Measurements from ENCODE around the gene SLC12A4.

GRCh38 chr16:67959536-67960329 is 8.7 kb downstream of the SLC12A4 start:
- TF ChIP-seq ZHX1 (CRISPR knock-in tag; IDR thresholded peaks at IDR 0.05; ENCODE audit: low read depth) (no peak), GFI1 (CRISPR knock-in tag; IDR thresholded peaks at IDR 0.05; ENCODE audit: borderline replicate concordance) (no peak), ARID2 (CRISPR knock-in tag; IDR thresholded peaks at IDR 0.05; ENCODE audit: borderline replicate concordance) (no peak), NFAT5 (CRISPR knock-in tag; IDR thresholded peaks at IDR 0.05) (no peak), CTCF (CRISPR knock-in tag; IDR thresholded peaks at IDR 0.05) (no peak), PHF8 (CRISPR knock-in tag; IDR thresholded peaks at IDR 0.05) (no peak), FOSL2 (CRISPR knock-in tag; IDR thresholded peaks at IDR 0.05) (no peak), PLRG1 (conservative IDR thresholded peaks at IDR 0.05) (no peak), ZNF800 (CRISPR knock-in tag; IDR thresholded peaks at IDR 0.05) (no peak), NFATC3 (CRISPR knock-in tag; IDR thresholded peaks at IDR 0.05) (no peak), ZNF646 (CRISPR knock-in tag; IDR thresholded peaks at IDR 0.05) (no peak)
